IMR-90 (cell line): ENCODE measurements around the gene PRKN. TPM values are rescaled to one million over a fixed set of nuclear protein-coding genes. Genes with fewer than 3 reads are reported as not detected.

Experiments used
- ATAC-seq: fragments of 200-7000 bp; cut with Tn5 transposase; 2 replicates; pipeline ENCODE4 v1.9.1; 2020; ENCODE audit warnings: low read depth, mild to moderate bottlenecking, moderate library complexity
- BruUV-seq: library from RNA; stranded (reverse); fragments of 400-500 nt; replicated peaks from 2 replicates; lab custom pipeline; 2021; lab: Mats Ljungman, UMichigan
- CTCF ChIA-PET: fragments of 300-600 bp; formaldehyde crosslinking; extraction: SDS; loops from one replicate; lab custom pipeline; 2021; ENCODE audit warnings: antibody characterized with exemption; lab: Yijun Ruan, JAX
- POLR2A ChIA-PET: fragments of 300-600 bp; sonication (Branson Sonifier 250); formaldehyde crosslinking; loops from one replicate; lab custom pipeline; 2022; ENCODE audit warnings: antibody characterized with exemption; ENCODE audit not compliant: unreplicated experiment; lab: Charles Lee
- DNase-seq: peaks from one replicate; pipeline ENCODE4 v3.0.0; 2013
- H2AFZ ChIP-seq: replicated peaks from 2 replicates; pipeline ENCODE3; 2013; ENCODE audit warnings: low read length, mild to moderate bottlenecking; ENCODE audit not compliant: poor library complexity
- H2AK5ac ChIP-seq: 2 replicates; pipeline ENCODE4 v1.6.1; 2013; ENCODE audit warnings: low read depth, low read length, inconsistent platforms
- H2AK9ac ChIP-seq: replicated peaks from 2 replicates; pipeline ENCODE3; 2013; ENCODE audit warnings: mild to moderate bottlenecking, low read depth, low read length, moderate library complexity; ENCODE audit not compliant: poor library complexity
- H2BK120ac ChIP-seq: 2 replicates; pipeline ENCODE4 v1.6.1; 2013; ENCODE audit warnings: low read depth, low read length, inconsistent platforms
- H2BK15ac ChIP-seq: 3 replicates; pipeline ENCODE4 v1.6.1; 2013; ENCODE audit warnings: low read depth, low read length, inconsistent platforms
- H2BK20ac ChIP-seq: 2 replicates; pipeline ENCODE4 v1.6.1; 2013; ENCODE audit warnings: low read depth, mild to moderate bottlenecking, inconsistent platforms, low read length, moderate library complexity
- H2BK5ac ChIP-seq: 2 replicates; pipeline ENCODE4 v1.6.1; 2013; ENCODE audit warnings: mild to moderate bottlenecking, low read depth, low read length, inconsistent platforms; ENCODE audit not compliant: poor library complexity, severe bottlenecking
- H3K14ac ChIP-seq: replicated peaks from 2 replicates; pipeline ENCODE4 v1.6.1; 2013; ENCODE audit warnings: low read depth, low read length, inconsistent platforms
- H3K18ac ChIP-seq: 2 replicates; pipeline ENCODE4 v1.6.1; 2013; ENCODE audit warnings: low read depth, low read length, control low read depth
- H3K23ac ChIP-seq: 2 replicates; pipeline ENCODE4 v1.6.1; 2013; ENCODE audit warnings: low read depth, low read length, inconsistent platforms
- H3K27ac ChIP-seq: 2 replicates; pipeline ENCODE4 v1.5.1; 2013; ENCODE audit warnings: mild to moderate bottlenecking, control low read depth, low read length; ENCODE audit not compliant: insufficient read depth
- H3K27me3 ChIP-seq: 2 replicates; pipeline ENCODE4 v1.6.1; 2013; ENCODE audit warnings: low read length; ENCODE audit not compliant: control insufficient read depth, insufficient read depth
- H3K36me3 ChIP-seq: 2 replicates; pipeline ENCODE4 v1.6.1; 2013; ENCODE audit warnings: low read length, mixed read lengths; ENCODE audit not compliant: control insufficient read depth, insufficient read depth
- H3K4ac ChIP-seq: 2 replicates; pipeline ENCODE4 v1.6.1; 2013; ENCODE audit warnings: low read depth, low read length, inconsistent platforms
- H3K4me1 ChIP-seq: 2 replicates; pipeline ENCODE4 v1.6.1; 2013; ENCODE audit warnings: low read length, mixed read lengths; ENCODE audit not compliant: control insufficient read depth, insufficient read depth
- H3K4me2 ChIP-seq: 2 replicates; pipeline ENCODE4 v1.6.1; 2013; ENCODE audit warnings: low read depth, mild to moderate bottlenecking, control low read depth, low read length, moderate library complexity
- H3K4me3 ChIP-seq: 2 replicates; pipeline ENCODE4 v1.5.1; 2013; ENCODE audit warnings: low read depth, mild to moderate bottlenecking, control low read depth, low read length, moderate library complexity; ENCODE audit not compliant: insufficient read depth
- H3K56ac ChIP-seq: 2 replicates; pipeline ENCODE4 v1.6.1; 2013; ENCODE audit warnings: low read length, inconsistent platforms; ENCODE audit not compliant: insufficient read depth; ENCODE audit errors: extremely low read depth
- H3K79me1 ChIP-seq, 2 experiments: 2 replicates each; pipeline ENCODE4 v1.6.1; 2013; ENCODE audit warnings: low read length in 2 of 2, inconsistent platforms in 1 of 2, low read depth in 1 of 2
- H3K9ac ChIP-seq: 2 replicates; pipeline ENCODE4 v1.6.1; 2013; ENCODE audit warnings: low read depth, low read length, control low read depth
- H3K9me1 ChIP-seq: 2 replicates; pipeline ENCODE4 v1.6.1; 2013; ENCODE audit warnings: low read length, inconsistent platforms; ENCODE audit not compliant: insufficient read depth
- H3K9me3 ChIP-seq: 2 replicates; pipeline ENCODE4 v1.6.1; 2013; ENCODE audit warnings: low read length; ENCODE audit not compliant: control insufficient read depth, insufficient read depth
- H4K20me1 ChIP-seq: 2 replicates; pipeline ENCODE4 v1.6.1; 2013; ENCODE audit warnings: low read length, inconsistent platforms; ENCODE audit not compliant: insufficient read depth
- H4K5ac ChIP-seq: 2 replicates; pipeline ENCODE4 v1.6.1; 2013; ENCODE audit warnings: mild to moderate bottlenecking, low read depth, low read length, control low read depth
- H4K8ac ChIP-seq, 2 experiments: 2 replicates each; pipeline ENCODE4 v1.6.1; 2013; ENCODE audit warnings: low read depth in 2 of 2, low read length in 2 of 2, control low read depth in 1 of 2, inconsistent platforms in 1 of 2
- H4K91ac ChIP-seq: 2 replicates; pipeline ENCODE4 v1.6.1; 2013; ENCODE audit warnings: low read depth, low read length, inconsistent platforms; ENCODE audit not compliant: insufficient read depth
- CEBPB ChIP-seq: IDR thresholded peaks from 2 replicates; pipeline ENCODE4 v1.6.1; 2012; ENCODE audit warnings: low read depth, low read length, improper control_type of control experiment
- CHD1 ChIP-seq: IDR thresholded peaks from 2 replicates; pipeline ENCODE4 v1.6.1; 2012; ENCODE audit warnings: low read depth, low read length, improper control_type of control experiment
- FOS ChIP-seq: fragments of 150-350 bp; IDR thresholded peaks from 2 replicates; pipeline ENCODE4 v1.6.1; 2016; ENCODE audit warnings: low read depth, low read length
- MAFK ChIP-seq: IDR thresholded peaks from 2 replicates; pipeline ENCODE4 v1.6.1; 2012; ENCODE audit warnings: low read depth, low read length, improper control_type of control experiment
- NFE2L2 ChIP-seq: fragments of 150-350 bp; IDR thresholded peaks from 2 replicates; pipeline ENCODE4 v1.6.1; 2016; ENCODE audit warnings: low read depth, mild to moderate bottlenecking, low read length
- POLR2A ChIP-seq: IDR thresholded peaks from 2 replicates; pipeline ENCODE4 v1.6.1; 2012; ENCODE audit warnings: mild to moderate bottlenecking, low read depth, low read length
- RCOR1 ChIP-seq: IDR thresholded peaks from 2 replicates; pipeline ENCODE4 v1.6.1; 2012; ENCODE audit warnings: mild to moderate bottlenecking, low read length, improper control_type of control experiment; ENCODE audit not compliant: insufficient replicate concordance
- RFX5 ChIP-seq: IDR thresholded peaks from 2 replicates; pipeline ENCODE4 v1.8.0; 2012; ENCODE audit warnings: low read depth, mild to moderate bottlenecking, low read length, moderate library complexity
- SMC3 ChIP-seq: fragments of 150-350 bp; IDR thresholded peaks from 2 replicates; pipeline ENCODE4 v1.6.1; 2016; ENCODE audit warnings: low read depth, mild to moderate bottlenecking, antibody characterized with exemption, low read length, moderate library complexity
- WGBS, 2 experiments: methylation state at CpG; one replicate each; pipeline versions ENCODE4 v1.1.5 to v1.1.7; 2013; ENCODE audit warnings: missing lambda C conversion rate in 2 of 2; ENCODE audit not compliant: insufficient read length in 1 of 2; ENCODE audit errors: extremely low coverage in 2 of 2; 5-methylcytosine and 5-hydroxymethylcytosine counted together
- dilution Hi-C: fragments of 300-500 bp; cut with HindIII; formaldehyde crosslinking; loops from one replicate; pipeline ENCODE4 v1.14.3; 2018; ENCODE audit warnings: low sequenced_read_pairs; ENCODE audit not compliant: unreplicated experiment
- in situ Hi-C: fragments of 300-500 bp; cut with MboI; formaldehyde crosslinking; loops from 3 replicates; pipeline ENCODE4 v1.14.3; 2019; ENCODE audit warnings: low sequenced_read_pairs, inconsistent platforms, mixed read lengths
- intact Hi-C: fragments of 100-400 bp; cut with micrococcal nuclease; formaldehyde crosslinking; loops from 2 replicates; pipeline ENCODE4 v1.10.0; 2022
- polyA plus RNA-seq, 3 experiments: library from polyadenylated mRNA; depleted of rRNA; stranded (reverse); fragments of >200 nt; gene quantifications; 2 replicates each; pipeline ENCODE4 v1.2.3, GENCODE V29; 2012; ENCODE audit warnings: low replicate concordance in 1 of 3
- total RNA-seq: library from RNA; depleted of rRNA; stranded (reverse); fragments of >200 nt; gene quantifications from 2 replicates; pipeline ENCODE4 v1.2.3, GENCODE V29; 2012
- TF ChIP-seq, protein P1 (sequence below): fragments of 150-350 bp; IDR thresholded peaks from 2 replicates; pipeline ENCODE4 v1.6.1; 2017; ENCODE audit warnings: mild to moderate bottlenecking, antibody characterized with exemption, low read length, low read depth
- TF ChIP-seq, protein P2 (sequence below): conservative IDR thresholded peaks from 2 replicates; pipeline ENCODE4 v1.5.1; 2012; ENCODE audit warnings: mild to moderate bottlenecking, low read depth, low read length, improper control_type of control experiment

The PRKN gene
- total and polyA plus RNA-seq, 2 of the 4 experiments (the other 2 are of a cell fraction) = 0.15 to 0.18 TPM

GRCh38 chr6:162181741-162182401 is 545.7 kb downstream of the PRKN start:
- DNase-seq (no peak), ATAC-seq (no peak)
- Histone ChIP-seq H3K4me3 (no peak overlapping the region), H3K14ac (no peak overlapping the region), H3K4ac (no peak overlapping the region), H3K18ac (no peak overlapping the region), H3K79me1 (no peaks in the 10 kb centered on the region), H4K91ac (no peak overlapping the region), H3K23ac (no peak overlapping the region), H2AK9ac (no peak overlapping the region), H3K27ac (no peak overlapping the region), H3K9me1 (no peaks in the 10 kb centered on the region), H2BK20ac (no peak overlapping the region), H3K27me3 (no peaks in the 10 kb centered on the region), H2AK5ac (no peak overlapping the region), H3K4me2 (no peak overlapping the region), H3K36me3 (no peaks in the 10 kb centered on the region), H2BK15ac (no peak overlapping the region), H3K9me3 (peaks cover 25% of the 10 kb centered on the region), H2AFZ (no peak overlapping the region), H4K8ac (no peak overlapping the region), H4K20me1 (no peaks in the 10 kb centered on the region), H3K9ac (no peak overlapping the region), H4K5ac (no peak overlapping the region), H2BK120ac (no peak overlapping the region), H3K4me1 (no peaks in the 10 kb centered on the region), H2BK5ac (no peak overlapping the region), H3K56ac (no peak overlapping the region)
- TF ChIP-seq CHD1 = no peak
- no peak for TF ChIP-seq POLR2A
- TF ChIP-seq NFE2L2 = no peak
- no peak for TF ChIP-seq SMC3
- TF ChIP-seq RCOR1 = no peak
- TF ChIP-seq, protein P1, sequence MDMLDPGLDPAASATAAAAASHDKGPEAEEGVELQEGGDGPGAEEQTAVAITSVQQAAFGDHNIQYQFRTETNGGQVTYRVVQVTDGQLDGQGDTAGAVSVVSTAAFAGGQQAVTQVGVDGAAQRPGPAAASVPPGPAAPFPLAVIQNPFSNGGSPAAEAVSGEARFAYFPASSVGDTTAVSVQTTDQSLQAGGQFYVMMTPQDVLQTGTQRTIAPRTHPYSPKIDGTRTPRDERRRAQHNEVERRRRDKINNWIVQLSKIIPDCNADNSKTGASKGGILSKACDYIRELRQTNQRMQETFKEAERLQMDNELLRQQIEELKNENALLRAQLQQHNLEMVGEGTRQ = no peak
- no peak for TF ChIP-seq CEBPB
- TF ChIP-seq RFX5 = no peak
- TF ChIP-seq, protein P2, sequence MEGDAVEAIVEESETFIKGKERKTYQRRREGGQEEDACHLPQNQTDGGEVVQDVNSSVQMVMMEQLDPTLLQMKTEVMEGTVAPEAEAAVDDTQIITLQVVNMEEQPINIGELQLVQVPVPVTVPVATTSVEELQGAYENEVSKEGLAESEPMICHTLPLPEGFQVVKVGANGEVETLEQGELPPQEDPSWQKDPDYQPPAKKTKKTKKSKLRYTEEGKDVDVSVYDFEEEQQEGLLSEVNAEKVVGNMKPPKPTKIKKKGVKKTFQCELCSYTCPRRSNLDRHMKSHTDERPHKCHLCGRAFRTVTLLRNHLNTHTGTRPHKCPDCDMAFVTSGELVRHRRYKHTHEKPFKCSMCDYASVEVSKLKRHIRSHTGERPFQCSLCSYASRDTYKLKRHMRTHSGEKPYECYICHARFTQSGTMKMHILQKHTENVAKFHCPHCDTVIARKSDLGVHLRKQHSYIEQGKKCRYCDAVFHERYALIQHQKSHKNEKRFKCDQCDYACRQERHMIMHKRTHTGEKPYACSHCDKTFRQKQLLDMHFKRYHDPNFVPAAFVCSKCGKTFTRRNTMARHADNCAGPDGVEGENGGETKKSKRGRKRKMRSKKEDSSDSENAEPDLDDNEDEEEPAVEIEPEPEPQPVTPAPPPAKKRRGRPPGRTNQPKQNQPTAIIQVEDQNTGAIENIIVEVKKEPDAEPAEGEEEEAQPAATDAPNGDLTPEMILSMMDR = no peak
- no peak for TF ChIP-seq FOS
- no peak for TF ChIP-seq MAFK
- ChIA-PET CTCF (no interaction called here), POLR2A (no interaction called here)
- intact Hi-C loops = no loop called here
- in situ Hi-C loops = no loop called here
- dilution Hi-C loops = no loop called here
- BruUV-seq = no TSS peak
- WGBS, 2 experiments = no CpG with 5 or more reads among the region's 6 CpGs
